Measurements from ENCODE around the gene TCF7L1.

Gene TCF7L1

GRCh38 chr2:85110991-85111560 lies 22.1 kb upstream of the TCF7L1 start:
- no peak overlapping the region for H3K4me3 ChIP-seq (replicated peaks; ENCODE audit: insufficient read depth, low read length)
- DNase-seq (ENCODE audit: low read depth in 1 of 2, low spot score in 1 of 2) = no peak
- H3K27ac ChIP-seq (replicated peaks) = no peak overlapping the region
- TF ChIP-seq POLR2AphosphoS5 (IDR thresholded peaks at IDR 0.05; ENCODE audit: low read depth) = no peak
- H3K27me3 ChIP-seq (ENCODE audit: insufficient read depth, poor library complexity, severe bottlenecking) = peaks cover under 1% of the 10 kb centered on the region

GRCh38 chr2:85111819-85112281 lies 21.3 kb upstream of the TCF7L1 start:
- DNase-seq (ENCODE audit: low read depth in 1 of 2, low spot score in 1 of 2) = no peak

GRCh38 chr2:85112906-85113625 lies 20.1 kb upstream of the TCF7L1 start:
- Histone ChIP-seq H3K4me3 (replicated peaks; ENCODE audit: insufficient read depth, low read length) (no peak overlapping the region), H3K27ac (replicated peaks) (no peak overlapping the region), H3K27me3 (ENCODE audit: insufficient read depth, poor library complexity, severe bottlenecking) (peaks cover 8% of the 10 kb centered on the region)
- no peak for DNase-seq (ENCODE audit: low read depth in 1 of 2, low spot score in 1 of 2)
- no peak for TF ChIP-seq POLR2AphosphoS5 (IDR thresholded peaks at IDR 0.05; ENCODE audit: low read depth)
- TF ChIP-seq SPI1 (IDR thresholded peaks at IDR 0.05; ENCODE audit: borderline replicate concordance, low read depth) = no peak
- TF ChIP-seq GABPA (IDR thresholded peaks at IDR 0.05; ENCODE audit: low read depth) = no peak
- TF ChIP-seq REST (IDR thresholded peaks at IDR 0.05; ENCODE audit: insufficient replicate concordance, low read depth) = no peak
- no peak for TF ChIP-seq CTCF (IDR thresholded peaks at IDR 0.05; ENCODE audit: insufficient read depth, low read length)

More at GRCh38 chr2:85111819-85112281, 21.3 kb upstream of the TCF7L1 start:
- H3K27ac ChIP-seq (replicated peaks) = no peak overlapping the region
- peaks cover 6% of the 10 kb centered on the region for H3K27me3 ChIP-seq (ENCODE audit: insufficient read depth, poor library complexity, severe bottlenecking)
- TF ChIP-seq SPI1 (IDR thresholded peaks at IDR 0.05; ENCODE audit: borderline replicate concordance, low read depth) (no peak), POLR2AphosphoS5 (IDR thresholded peaks at IDR 0.05; ENCODE audit: low read depth) (no peak), REST (IDR thresholded peaks at IDR 0.05; ENCODE audit: insufficient replicate concordance, low read depth) (no peak), CTCF (IDR thresholded peaks at IDR 0.05; ENCODE audit: insufficient read depth, low read length) (no peak), GABPA (IDR thresholded peaks at IDR 0.05; ENCODE audit: low read depth) (no peak)
- no peak overlapping the region for H3K4me3 ChIP-seq (replicated peaks; ENCODE audit: insufficient read depth, low read length)

- Histone ChIP-seq H3K4me3 (replicated peaks; ENCODE audit: insufficient read depth, low read length) (no peak overlapping the region), H3K27me3 (ENCODE audit: insufficient read depth, poor library complexity, severe bottlenecking) (peaks cover 8% of the 10 kb centered on the region), H3K27ac (replicated peaks) (no peak overlapping the region)
- no peak for DNase-seq (ENCODE audit: low read depth in 1 of 2, low spot score in 1 of 2)
- no peak for TF ChIP-seq SPI1 (IDR thresholded peaks at IDR 0.05; ENCODE audit: borderline replicate concordance, low read depth)
- no peak for TF ChIP-seq REST (IDR thresholded peaks at IDR 0.05; ENCODE audit: insufficient replicate concordance, low read depth)
- no peak for TF ChIP-seq POLR2AphosphoS5 (IDR thresholded peaks at IDR 0.05; ENCODE audit: low read depth)
- TF ChIP-seq CTCF (IDR thresholded peaks at IDR 0.05; ENCODE audit: insufficient read depth, low read length) = no peak
- TF ChIP-seq GABPA (IDR thresholded peaks at IDR 0.05; ENCODE audit: low read depth) = no peak
Observed at GRCh38 chr2:85114586-85115330, 18.4 kb upstream of the TCF7L1 start.

Data from HL-60 (cell line).